Mesodermal cell (in vitro differentiated cells): ENCODE results near the gene IFNA10.
"Not testable (repeated sequence)": the region's sequence is repeated elsewhere in the genome, so short reads cannot be mapped to it uniquely, and the experiment has no call there.

Experiments
- H3K27ac ChIP-seq: 2 replicates; pipeline ENCODE4 v1.7.0; 2013; ENCODE audit warnings: mild to moderate bottlenecking, low read depth, low read length, moderate library complexity; ENCODE audit not compliant: severe bottlenecking
- H3K36me3 ChIP-seq: 2 replicates; pipeline ENCODE4 v1.7.1; 2013; ENCODE audit warnings: mild to moderate bottlenecking, low read length, moderate library complexity; ENCODE audit not compliant: control insufficient read depth, insufficient read depth
- H3K4me1 ChIP-seq: one replicate; pipeline ENCODE4 v1.7.1; 2013; ENCODE audit warnings: mild to moderate bottlenecking, low read length; ENCODE audit not compliant: insufficient read depth, control insufficient read depth, poor library complexity, severe bottlenecking
- H3K4me3 ChIP-seq: 2 replicates; pipeline ENCODE4 v1.7.0; 2013; ENCODE audit warnings: low read length, control low read depth, mild to moderate bottlenecking; ENCODE audit not compliant: insufficient read depth, poor library complexity, severe bottlenecking; ENCODE audit errors: extremely low read depth
- H3K9me3 ChIP-seq: 2 replicates; pipeline ENCODE4 v1.7.1; 2013; ENCODE audit warnings: mild to moderate bottlenecking, low read length, moderate library complexity; ENCODE audit not compliant: control insufficient read depth
- WGBS, 2 experiments: methylation state at CpG; one replicate each; pipeline ENCODE4 v1.1.5; 2013; ENCODE audit warnings: missing lambda C conversion rate in 2 of 2; ENCODE audit not compliant: insufficient coverage in 2 of 2; 5-methylcytosine and 5-hydroxymethylcytosine counted together

Gene IFNA10

DNA sequence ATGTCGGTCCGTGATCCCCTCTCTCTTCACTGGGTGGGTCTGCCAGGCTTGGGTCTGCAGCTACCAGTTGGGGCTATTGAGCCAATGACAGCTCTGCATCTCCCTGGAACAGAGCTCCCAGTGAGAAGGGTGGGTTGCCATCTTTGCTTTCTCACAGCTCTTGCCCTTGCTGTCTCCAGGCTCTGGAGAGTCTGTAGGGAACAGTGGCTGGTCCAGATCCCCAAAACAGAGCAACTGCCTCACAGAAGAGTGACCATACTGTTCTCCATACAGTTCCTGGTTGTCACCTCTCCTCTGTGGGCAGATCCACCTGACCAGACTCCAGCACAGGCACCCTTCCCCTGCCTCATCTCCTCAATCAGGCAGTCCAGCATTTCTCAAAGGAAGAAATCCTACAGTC lies 26.3 kb upstream of the IFNA10 start:
- H3K4me3 ChIP-seq: no peak overlapping the region
- H3K36me3 ChIP-seq: no peaks in the 10 kb centered on the region
- WGBS, 2 experiments: 60 to 89% methylated on average over 2 of the region's 2 CpGs
- H3K9me3 ChIP-seq: no peaks in the 10 kb centered on the region
- H3K4me1 ChIP-seq: no peaks in the 10 kb centered on the region
- H3K27ac ChIP-seq: no peak overlapping the region

DNA sequence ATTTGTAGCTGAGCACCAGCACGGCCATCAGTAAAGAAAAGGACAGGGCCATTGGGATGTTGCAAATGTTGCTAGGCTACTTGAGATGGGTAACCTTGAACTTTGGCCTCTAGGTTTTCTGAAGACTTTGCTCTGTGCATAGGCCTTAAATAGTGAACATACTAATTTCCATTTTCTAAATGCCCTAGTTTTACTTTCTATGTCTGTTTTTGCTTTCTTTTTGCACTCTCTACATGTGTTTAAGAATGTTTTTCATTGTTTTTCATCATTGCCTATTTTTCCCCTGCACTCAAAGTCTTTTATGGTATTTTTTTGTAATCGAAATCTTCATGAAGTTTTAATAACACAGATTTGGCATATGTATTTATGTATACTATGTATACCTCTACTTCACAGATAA lies 21.2 kb upstream of the IFNA10 start, which contains the start of gene IFNA17:
Gene IFNA17, minus strand, starts transcription at position 101 of the 400 bp plus-strand sequence. Its CDS starts 49 bp downstream, at position 52.
- Histone ChIP-seq H3K4me1 (no peaks in the 10 kb centered on the region), H3K27ac (no peak within 1 kb of the TSS), H3K9me3 (no peaks in the 10 kb centered on the region), H3K4me3 (no peak within 1 kb of the TSS), H3K36me3 (no peaks in the 10 kb centered on the region)
- WGBS, 2 experiments: no CpG with 5 or more reads among the region's 2 CpGs

DNA sequence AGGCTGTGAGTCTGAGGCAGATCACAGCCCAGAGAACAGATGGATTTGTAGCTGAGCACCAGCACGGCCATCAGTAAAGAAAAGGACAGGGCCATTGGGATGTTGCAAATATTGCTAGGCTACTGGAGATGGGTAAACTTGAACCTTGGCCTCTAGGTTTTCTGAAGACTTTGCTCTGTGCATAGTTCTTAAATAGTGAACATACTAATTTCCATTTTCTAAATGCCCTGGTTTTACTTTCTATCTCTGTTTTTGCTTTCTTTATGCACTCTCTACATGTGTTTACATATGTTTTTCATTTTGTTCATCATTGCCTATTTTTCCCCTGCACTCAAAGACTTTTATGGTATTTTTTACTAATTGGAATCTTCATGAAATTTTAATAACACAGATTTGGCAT lies 10.3 kb upstream of the IFNA10 start, which contains the start of gene IFNA16:
Gene IFNA16, minus strand, starts transcription at position 101 of the 400 bp plus-strand sequence. Its CDS starts 6 bp downstream, at position 95.
- WGBS, 2 experiments: 80 to 100% methylated on average over 1 of the region's 1 CpG
- not testable (repeated sequence) for H3K4me3 ChIP-seq, H3K27ac ChIP-seq, H3K36me3 ChIP-seq, H3K9me3 ChIP-seq, H3K4me1 ChIP-seq

DNA sequence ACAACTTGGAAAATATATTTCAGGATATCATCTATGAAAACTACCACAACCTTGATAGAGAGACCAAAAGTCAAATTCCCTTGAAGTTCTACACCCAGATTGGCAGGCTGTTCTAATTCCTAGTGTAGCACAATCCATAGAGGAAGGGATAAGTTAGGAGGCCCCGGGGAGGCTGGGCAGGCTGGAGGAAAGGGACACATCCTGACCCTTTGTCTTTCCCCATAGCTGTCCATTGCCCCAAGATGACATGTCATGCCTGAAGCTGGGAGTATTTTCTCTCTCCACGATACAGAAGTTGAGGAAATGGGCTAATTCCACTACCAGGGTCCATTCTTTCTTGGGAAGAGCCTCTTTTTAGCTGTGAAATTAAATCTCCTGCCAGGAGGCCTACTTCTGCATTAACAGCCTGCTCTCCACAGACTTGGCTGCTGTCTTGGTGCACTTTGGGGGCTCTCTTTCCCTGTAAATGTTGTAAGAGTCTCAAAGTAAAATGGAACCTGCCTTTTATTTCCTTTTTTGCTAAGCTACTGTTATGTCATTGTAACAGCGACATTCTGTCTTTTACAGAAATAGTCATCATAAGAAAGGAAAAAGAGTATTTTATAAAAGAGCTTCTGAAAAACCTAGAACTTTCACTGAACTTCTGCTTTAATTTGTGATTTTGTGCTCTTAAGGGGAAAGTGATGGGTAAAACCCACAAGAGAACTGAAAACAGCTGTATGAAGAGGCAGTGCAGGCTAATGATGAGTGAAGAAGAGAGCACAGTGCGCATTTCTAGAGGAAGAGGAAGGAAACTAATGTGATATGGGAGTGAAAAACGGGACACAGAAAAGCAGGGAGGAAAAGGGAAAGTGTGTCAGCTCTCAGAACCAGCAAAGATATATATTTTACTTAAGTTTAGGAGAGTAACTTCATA lies 6.7 kb upstream of the IFNA10 start:
- H3K9me3 ChIP-seq, H3K36me3 ChIP-seq, H3K4me1 ChIP-seq, H3K4me3 ChIP-seq, H3K27ac ChIP-seq: not testable (repeated sequence)
- 14% methylated on average over 1 of the region's 5 CpGs; no CpG with 5 or more reads in 1 of the 2 experiments for WGBS, 2 experiments

DNA sequence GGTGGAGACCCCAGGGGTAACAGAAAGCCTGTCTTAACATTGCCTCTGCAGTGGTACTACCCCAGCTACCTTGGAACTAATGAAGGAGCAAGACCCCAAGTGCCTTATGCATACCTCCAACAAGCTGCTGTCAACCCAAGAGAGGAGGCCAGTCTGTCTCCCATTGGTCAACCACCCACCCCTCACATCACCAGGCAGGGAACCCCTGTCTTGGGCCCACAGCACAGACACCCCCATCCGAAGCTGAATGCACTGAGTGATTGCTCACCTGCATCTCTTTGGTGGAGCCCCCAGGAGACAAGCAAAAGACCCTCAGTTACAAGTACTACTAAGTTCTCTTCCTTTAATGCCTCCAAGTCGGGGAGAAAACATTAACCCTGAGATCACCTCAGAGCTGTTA lies 5.2 kb upstream of the IFNA10 start:
- 78% methylated on average over 2 of the region's 2 CpGs; no CpG with 5 or more reads in 1 of the 2 experiments for WGBS, 2 experiments
- H3K4me1 ChIP-seq, H3K36me3 ChIP-seq, H3K4me3 ChIP-seq, H3K9me3 ChIP-seq, H3K27ac ChIP-seq: not testable (repeated sequence)

DNA sequence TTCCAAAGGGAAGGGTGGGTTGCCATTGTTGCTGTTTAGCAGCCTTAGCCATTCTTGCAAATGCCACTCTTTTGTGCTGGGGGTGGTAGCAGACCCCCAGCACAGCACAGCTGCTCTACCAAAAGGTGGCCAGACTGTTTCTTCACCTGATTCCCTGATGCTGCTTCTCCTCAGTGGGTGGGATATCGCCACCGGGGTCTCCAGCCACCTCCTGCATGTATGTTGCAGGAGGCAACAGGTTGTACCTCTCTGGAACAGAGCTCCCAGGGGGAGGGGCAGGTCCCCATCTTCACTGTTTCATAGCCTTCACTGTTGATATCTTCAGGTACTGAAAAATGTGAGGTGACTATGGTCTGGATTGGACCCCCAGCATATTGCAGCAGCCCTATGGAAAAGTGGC lies 3.8 kb upstream of the IFNA10 start:
- WGBS, 2 experiments: 100% methylated on average over 1 of the region's 2 CpGs; no CpG with 5 or more reads in 1 of the 2 experiments
- H3K36me3 ChIP-seq, H3K9me3 ChIP-seq: not testable (repeated sequence)

DNA sequence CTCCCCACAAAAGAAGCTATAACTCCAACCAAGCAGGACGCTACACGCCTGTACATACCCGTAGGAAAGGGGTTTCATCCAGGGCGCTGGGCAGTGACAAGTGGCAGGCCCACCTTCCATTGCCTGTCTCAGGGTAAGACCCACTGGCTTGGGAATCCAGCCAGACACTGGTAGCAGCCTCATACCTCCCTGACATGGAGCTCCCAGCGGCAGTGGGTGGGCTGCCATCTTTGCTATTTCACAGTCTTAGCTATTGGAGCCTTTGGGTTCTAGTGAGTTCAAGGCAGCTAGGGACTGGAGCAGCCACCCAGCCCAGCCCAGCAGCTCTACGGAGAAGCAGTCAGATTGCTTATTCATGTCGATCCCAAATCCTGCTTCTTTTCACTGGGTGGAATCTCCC lies 3.4 kb upstream of the IFNA10 start:
- Histone ChIP-seq H3K4me3 (no peak overlapping the region), H3K9me3 (no peaks in the 10 kb centered on the region), H3K4me1 (no peaks in the 10 kb centered on the region), H3K36me3 (no peaks in the 10 kb centered on the region), H3K27ac (no peak overlapping the region)
- WGBS, 2 experiments: 90 to 95% methylated on average over 7 of the region's 7 CpGs

More for the DNA sequence above, 3.8 kb upstream of the IFNA10 start:
- not testable (repeated sequence) for H3K4me3 ChIP-seq, H3K27ac ChIP-seq, H3K4me1 ChIP-seq

DNA sequence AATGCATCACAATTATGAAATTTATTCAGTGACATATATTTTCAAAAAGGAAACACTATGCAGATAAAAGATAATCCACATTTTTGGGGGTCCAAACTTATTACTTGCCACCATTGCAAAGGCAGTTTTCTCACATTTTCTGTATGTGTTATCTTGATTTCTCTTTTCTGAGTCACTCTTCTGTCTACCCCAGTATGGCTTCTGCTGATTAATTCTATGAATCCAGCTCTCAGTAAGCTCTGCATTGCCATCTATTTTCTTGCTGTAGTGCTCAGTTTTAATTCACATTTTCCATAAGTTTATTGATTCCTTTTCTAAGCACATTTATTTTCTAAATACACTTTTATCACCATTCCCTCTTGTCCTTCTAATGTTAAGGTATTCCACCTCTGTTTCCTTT lies 1.7 kb downstream of the IFNA10 start:
- no peaks in the 10 kb centered on the region for H3K36me3 ChIP-seq
- no peaks in the 10 kb centered on the region for H3K9me3 ChIP-seq
- H3K27ac ChIP-seq: no peak overlapping the region
- H3K4me1 ChIP-seq: no peaks in the 10 kb centered on the region
- H3K4me3 ChIP-seq: no peak overlapping the region

DNA sequence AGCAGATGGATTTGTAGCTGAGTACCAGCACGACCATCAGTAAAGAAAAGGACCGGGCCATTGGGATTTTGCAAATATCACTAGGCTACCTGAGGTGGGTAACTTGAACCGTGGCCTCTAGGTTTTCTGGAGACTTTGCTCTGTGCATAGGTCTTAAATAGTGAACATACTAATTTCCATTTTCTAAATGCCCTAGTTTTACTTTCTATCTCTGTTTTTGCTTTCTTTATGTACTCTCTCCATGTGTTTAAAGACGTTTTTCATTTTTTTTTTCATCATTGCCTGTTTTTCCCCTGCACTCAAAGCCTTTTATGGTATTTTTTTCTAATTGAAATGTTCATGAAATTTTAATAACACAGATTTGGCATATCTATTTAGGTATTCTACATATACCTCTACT lies 4.8 kb downstream of the IFNA10 start, which contains the start of gene IFNA7:
Gene IFNA7, minus strand, starts transcription at position 101 of the 400 bp plus-strand sequence. Its CDS starts 40 bp downstream, at position 61.
- H3K36me3 ChIP-seq, H3K9me3 ChIP-seq, H3K4me3 ChIP-seq, H3K4me1 ChIP-seq, H3K27ac ChIP-seq: not testable (repeated sequence)
- 79 to 83% methylated on average over 2 of the region's 4 CpGs for WGBS, 2 experiments

DNA sequence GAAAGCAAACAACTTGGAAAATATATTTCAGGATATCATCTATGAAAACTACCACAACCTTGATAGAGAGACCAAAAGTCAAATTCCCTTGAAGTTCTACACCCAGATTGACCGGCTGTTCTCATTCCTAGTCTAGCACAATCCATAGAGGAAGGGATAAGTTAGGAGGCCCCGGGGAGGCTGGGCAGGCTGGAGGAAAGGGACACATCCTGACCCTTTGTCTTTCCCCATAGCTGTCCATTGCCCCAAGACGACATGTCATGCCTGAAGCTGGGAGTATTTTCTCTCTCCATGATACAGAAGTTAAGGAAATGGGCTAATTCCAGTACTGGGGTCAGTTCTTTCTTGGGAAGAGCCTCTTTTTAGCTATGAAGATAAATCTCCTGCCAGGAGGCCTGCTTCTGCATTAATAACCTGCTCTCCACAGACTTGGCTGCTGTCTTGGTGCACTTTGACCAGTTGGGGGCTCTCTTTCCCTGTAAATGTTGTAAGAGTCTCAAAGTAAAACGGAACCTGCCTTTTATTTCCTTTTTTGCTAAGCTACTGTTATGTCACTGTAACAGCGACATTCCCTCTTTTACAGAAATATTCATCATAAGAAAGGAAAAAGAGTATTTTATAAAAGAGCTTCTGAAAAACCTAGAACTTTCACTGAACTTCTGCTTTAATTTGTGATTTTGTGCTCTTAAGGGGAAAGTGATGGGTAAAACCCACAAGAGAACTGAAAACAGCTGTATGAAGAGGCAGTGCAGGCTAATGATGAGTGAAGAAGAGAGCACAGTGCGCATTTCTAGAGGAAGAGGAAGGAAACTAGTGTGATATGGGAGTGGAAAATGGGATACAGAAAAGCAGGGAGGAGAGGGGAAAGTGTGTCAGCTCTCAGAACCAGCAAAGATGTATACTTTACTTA lies 11.8 kb downstream of the IFNA10 start:
- H3K4me3 ChIP-seq, H3K36me3 ChIP-seq, H3K9me3 ChIP-seq, H3K4me1 ChIP-seq, H3K27ac ChIP-seq: not testable (repeated sequence)
- WGBS, 2 experiments: 50 to 67% methylated on average over 1 of the region's 6 CpGs
